ENCODE data around the gene GGA3. TPM values are rescaled to one million over a fixed set of nuclear protein-coding genes. Genes with fewer than 3 reads are reported as not detected.

GGA3 gene
- total and polyA plus RNA-seq, 10 of the 15 experiments (the other 5 are each of a cell fraction or from before 2014, with no cell fraction given): 7.0 to 57.5 (median 34.0) TPM

GRCh38 chr17:75209061-75209460, 52.3 kb downstream of the GGA3 start:
- no TSS peak for BruUV-seq (replicated peaks)
- no peak for FAIRE-seq

More at GRCh38 chr17:75209061-75209460, 52.3 kb downstream of the GGA3 start:
- intact Hi-C loops (cut with micrococcal nuclease; ENCODE audit: unreplicated experiment) (no loop called here), in situ Hi-C loops (cut with MboI) (no loop called here)
- no peak for DNase-seq (ENCODE audit: low read depth, low spot score)
- Histone ChIP-seq H2AFZ (ENCODE audit: control insufficient read depth, low read depth, low read length) (no peak overlapping the region), H3K4me2 (ENCODE audit: control insufficient read depth, insufficient read depth) (no peak overlapping the region), H4K20me1 (ENCODE audit: control insufficient read depth, insufficient read depth) (no peaks in the 10 kb centered on the region), H3K36me3 (ENCODE audit: control insufficient read depth in 2 of 2, insufficient read depth in 2 of 2, low read length in 1 of 2) (peaks cover 4 to 9% of the 10 kb centered on the region in 2 experiments; a peak in 3 of 4 replicates), H3K9ac (ENCODE audit: control insufficient read depth, insufficient read depth, low read length) (no peak overlapping the region), H3K27ac (ENCODE audit: control insufficient read depth, insufficient read depth) (no peak overlapping the region), H3K9me3 (replicated peaks; ENCODE audit: control insufficient read depth, insufficient read depth, low read length) (no peaks in the 10 kb centered on the region), H3K27me3 (replicated peaks in 1 of 2; ENCODE audit: control insufficient read depth in 2 of 2, insufficient read depth in 2 of 2, low read length in 1 of 2) (no peaks in the 10 kb centered on the region), H3K79me2 (ENCODE audit: control insufficient read depth, insufficient read depth, low read length) (peaks cover 37% of the 10 kb centered on the region), H3K4me1 (ENCODE audit: control insufficient read depth, insufficient read depth, low read length) (no peaks in the 10 kb centered on the region; the same call in 1 of the 2 replicates), H3K4me3 (no peak overlapping the region)
- TF ChIP-seq NFYB (IDR thresholded peaks at IDR 0.05; ENCODE audit: insufficient read depth, low read depth, low read length) (no peak), RELA (IDR thresholded peaks at IDR 0.05; ENCODE audit: borderline replicate concordance, partially characterized antibody) (no peak), ZNF384 (IDR thresholded peaks at IDR 0.05; ENCODE audit: borderline replicate concordance, low read depth, low read length) (no peak), RCOR1 (conservative IDR thresholded peaks at IDR 0.05; ENCODE audit: low read depth, low read length) (no peak), ETV6 (conservative IDR thresholded peaks at IDR 0.05 in 1 of 2, IDR thresholded peaks at IDR 0.05 in 1 of 2; ENCODE audit: borderline replicate concordance in 1 of 2, low read depth in 1 of 2) (no peak), FOS (IDR thresholded peaks at IDR 0.05; ENCODE audit: borderline replicate concordance, extremely low read depth, insufficient read length) (no peak), POLR2AphosphoS5 (IDR thresholded peaks at IDR 0.05; ENCODE audit: low read length) (no peak), TBL1XR1 (IDR thresholded peaks at IDR 0.05; ENCODE audit: low read depth, low read length) (no peak), SP1 (IDR thresholded peaks at IDR 0.05; ENCODE audit: low read depth, low read length) (no peak), ASH2L (IDR thresholded peaks at IDR 0.05; ENCODE audit: borderline replicate concordance, low read depth) (no peak), YY1 (IDR thresholded peaks at IDR 0.05; ENCODE audit: low read depth, low read length) (no peak), RBBP5 (conservative IDR thresholded peaks at IDR 0.05) (no peak), JUNB (IDR thresholded peaks at IDR 0.05) (no peak), POLR2AphosphoS2 (IDR thresholded peaks at IDR 0.05; ENCODE audit: low read depth, low read length) (no peak), E2F4 (IDR thresholded peaks at IDR 0.05; ENCODE audit: low read depth, low read length) (no peak), YBX1 (IDR thresholded peaks at IDR 0.05) (no peak), HDAC6 (IDR thresholded peaks at IDR 0.05; ENCODE audit: unreplicated experiment) (no peak), EGR1 (IDR thresholded peaks at IDR 0.05; ENCODE audit: borderline replicate concordance in 1 of 2, low read depth in 2 of 2, low read length in 2 of 2) (no peak), PAX8 (IDR thresholded peaks at IDR 0.05) (no peak), EP300 (IDR thresholded peaks at IDR 0.05; ENCODE audit: borderline replicate concordance in 1 of 2, control insufficient read depth in 1 of 2, low read depth in 2 of 2, low read length in 2 of 2) (no peak)
- 91% methylated on average over 3 of the region's 3 CpGs for WGBS (ENCODE audit: insufficient coverage, insufficient replicate concordance, low lambda C conversion rate, missing lambda C conversion rate)
- ChIA-PET POLR2A (interaction anchor here (0.6 to 0.7 kb wide), 4 partner anchors 31 to 437 kb away, joined by 3 to 6 read pairs (median 4); a partner anchor contains a TSS), SMC1A (ENCODE audit: uncharacterized antibody, unreplicated experiment) (interaction anchor here (0.6 to 1.4 kb wide), 5 partner anchors 41 to 204 kb away, joined by 3 to 6 read pairs (median 3); no protein-coding TSS in a partner anchor), RAD21 (ENCODE audit: unreplicated experiment) (interaction anchor here (1.1 to 1.3 kb wide), 2 partner anchors 94 to 248 kb away, joined by 3 to 5 read pairs; no protein-coding TSS in a partner anchor), CTCF (interaction anchor here (0.7 to 4.5 kb wide), 10 partner anchors 9 to 247 kb away, joined by 3 to 16 read pairs (median 3); partner anchors contain the start of genes MIF4GD and SLC25A19)
- ATAC-seq: no peak

All from GM12878 (cell line).